MCF 10A (cell line): ENCODE data around the gene NLRC5. TPM values are rescaled to one million over a fixed set of nuclear protein-coding genes. Genes with fewer than 3 reads are reported as not detected.

ENCODE experiments used
- BruUV-seq: library from RNA; stranded (reverse); fragments of 400-500 nt; replicated peaks from 2 replicates; lab custom pipeline; 2021; lab: Mats Ljungman, UMichigan
- CTCF ChIA-PET: fragments of 300-600 bp; sonication (Branson Sonifier 250); formaldehyde crosslinking; extraction: SDS; loops from one replicate; lab custom pipeline; 2021; ENCODE audit warnings: antibody characterized with exemption, inconsistent platforms; lab: Yijun Ruan, JAX
- POLR2A ChIA-PET: fragments of 300-600, 350-650 bp; sonication (Branson Sonifier 250); formaldehyde crosslinking; extraction: SDS; loops from one replicate; lab custom pipeline; 2020; ENCODE audit warnings: antibody characterized with exemption, inconsistent platforms; lab: Yijun Ruan, JAX
- DNase-seq: peaks from one replicate; pipeline ENCODE4 v3.0.0-alpha.2; 2018; ENCODE audit not compliant: unreplicated experiment
- H3K27ac Mint-ChIP-seq: one replicate; pipeline ENCODE4 v1.8.0; 2022; ENCODE audit warnings: mild to moderate bottlenecking, low read depth, mixed read lengths; ENCODE audit not compliant: unreplicated experiment
- H3K27me3 Mint-ChIP-seq: one replicate; pipeline ENCODE4 v1.8.0; 2022; ENCODE audit warnings: mixed read lengths; ENCODE audit not compliant: insufficient read depth, unreplicated experiment
- H3K36me3 Mint-ChIP-seq: one replicate; pipeline ENCODE4 v1.8.0; 2022; ENCODE audit warnings: mild to moderate bottlenecking, moderate library complexity, mixed read lengths; ENCODE audit not compliant: insufficient read depth, unreplicated experiment
- H3K4me1 Mint-ChIP-seq: one replicate; pipeline ENCODE4 v1.8.0; 2022; ENCODE audit warnings: mixed read lengths; ENCODE audit not compliant: insufficient read depth, unreplicated experiment
- H3K4me3 Mint-ChIP-seq: one replicate; pipeline ENCODE4 v1.8.0; 2022; ENCODE audit warnings: mild to moderate bottlenecking, moderate library complexity, mixed read lengths; ENCODE audit not compliant: unreplicated experiment
- H3K9me3 Mint-ChIP-seq: one replicate; pipeline ENCODE4 v1.8.0; 2022; ENCODE audit warnings: mixed read lengths; ENCODE audit not compliant: unreplicated experiment
- CTCF ChIP-seq: fragments of 200-600 bp; IDR thresholded peaks from one replicate; pipeline ENCODE4 v1.8.0; 2022; ENCODE audit warnings: antibody characterized with exemption, mild to moderate bottlenecking; ENCODE audit not compliant: unreplicated experiment
- intact Hi-C: fragments of 100-400 bp; cut with micrococcal nuclease; formaldehyde crosslinking; loops from 2 replicates; pipeline ENCODE4 v1.14.1; 2022
- total RNA-seq: library from RNA; stranded (reverse); gene quantifications from 2 replicates; pipeline ENCODE4 v1.2.3, GENCODE V29; 2022

The NLRC5 gene
- total RNA-seq, 1 experiment from 2014 or later, result 8.0 TPM

- H3K9me3 Mint-ChIP-seq, result no peaks in the 10 kb centered on the region
- H3K27me3 Mint-ChIP-seq, result no peaks in the 10 kb centered on the region
- no TSS peak for BruUV-seq
- H3K36me3 Mint-ChIP-seq, result peaks cover 7% of the 10 kb centered on the region
- intact Hi-C loops, result no loop called here
- H3K4me3 Mint-ChIP-seq, result no peak overlapping the region
- no peak overlapping the region for H3K27ac Mint-ChIP-seq
- TF ChIP-seq CTCF, result no peak
- ChIA-PET POLR2A (interaction anchor here (0.9 kb wide), 1 partner anchor 39 kb away, joined by 3 read pairs; no protein-coding TSS in a partner anchor), CTCF (interaction anchor here (0.6 to 3.0 kb wide), 3 partner anchors 17 to 490 kb away, joined by 4 to 18 read pairs (median 4); no protein-coding TSS in a partner anchor)
- peaks cover 17% of the 10 kb centered on the region for H3K4me1 Mint-ChIP-seq
- DNase-seq, result no peak
Measured at GRCh38 chr16:57066625-57067024, 77.3 kb downstream of the NLRC5 start.

- no TSS peak for BruUV-seq
- Mint-ChIP-seq H3K4me1 (peaks cover 20% of the 10 kb centered on the region), H3K27ac (no peak overlapping the region), H3K36me3 (peaks cover 7% of the 10 kb centered on the region), H3K27me3 (no peaks in the 10 kb centered on the region), H3K9me3 (no peaks in the 10 kb centered on the region), H3K4me3 (no peak overlapping the region)
- no peak for TF ChIP-seq CTCF
- no peak for DNase-seq
- POLR2A ChIA-PET, result no interaction called here
- CTCF ChIA-PET, result interaction anchor here (0.6 to 3.0 kb wide), 5 partner anchors 10 to 491 kb away, joined by 3 to 18 read pairs (median 4); no protein-coding TSS in a partner anchor
- intact Hi-C loops, result no loop called here
Measured at GRCh38 chr16:57067347-57067746, 78.0 kb downstream of the NLRC5 start.

- peaks cover 6% of the 10 kb centered on the region for H3K36me3 Mint-ChIP-seq
- H3K4me1 Mint-ChIP-seq, result peaks cover 22% of the 10 kb centered on the region
- H3K27ac Mint-ChIP-seq, result no peak overlapping the region
- BruUV-seq, result no TSS peak
- H3K27me3 Mint-ChIP-seq, result no peaks in the 10 kb centered on the region
- intact Hi-C loops, result no loop called here
- H3K4me3 Mint-ChIP-seq, result no peak overlapping the region
- POLR2A ChIA-PET, result interaction anchor here (0.7 to 1.0 kb wide), 3 partner anchors 138 to 351 kb away, joined by 3 read pairs; no protein-coding TSS in a partner anchor
- CTCF ChIA-PET, result interaction anchor here (1.7 kb wide), 1 partner anchor 14 kb away, joined by 5 read pairs; no protein-coding TSS in a partner anchor
- DNase-seq, result no peak
- TF ChIP-seq CTCF, result no peak
- H3K9me3 Mint-ChIP-seq, result no peaks in the 10 kb centered on the region
Measured at GRCh38 chr16:57069053-57069452, 79.7 kb downstream of the NLRC5 start.

GRCh38 chr16:57069635-57070370 is 80.4 kb downstream of the NLRC5 start:
- Mint-ChIP-seq H3K27ac (no peak overlapping the region), H3K4me1 (peaks cover 22% of the 10 kb centered on the region), H3K4me3 (no peak overlapping the region), H3K36me3 (no peaks in the 10 kb centered on the region), H3K27me3 (no peaks in the 10 kb centered on the region), H3K9me3 (no peaks in the 10 kb centered on the region)
- POLR2A ChIA-PET, result interaction anchor here (1.0 kb wide), 1 partner anchor 138 kb away, joined by 3 read pairs; no protein-coding TSS in a partner anchor
- intact Hi-C loops, result no loop called here
- BruUV-seq, result no TSS peak
- no peak for TF ChIP-seq CTCF
- DNase-seq, result no peak
- CTCF ChIA-PET, result interaction anchor here (1.0 to 1.7 kb wide), 2 partner anchors 14 to 22 kb away, joined by 3 to 5 read pairs; no protein-coding TSS in a partner anchor
